Endothelial cell (in vitro differentiated cells): ENCODE results near the gene C1orf167. TPM values are rescaled to one million over a fixed set of nuclear protein-coding genes. Genes with fewer than 3 reads are reported as not detected.

Source experiments
- DNase-seq: peaks from one replicate; pipeline ENCODE4 v3.0.0; 2021; ENCODE audit warnings: low spot score
- H3K27ac Mint-ChIP-seq: one replicate; pipeline ENCODE4 v1.8.0; 2021; ENCODE audit warnings: mixed read lengths, inconsistent platforms; ENCODE audit not compliant: unreplicated experiment
- H3K27me3 Mint-ChIP-seq: one replicate; pipeline ENCODE4 v1.8.0; 2021; ENCODE audit warnings: mild to moderate bottlenecking, moderate library complexity, mixed read lengths, inconsistent platforms; ENCODE audit not compliant: unreplicated experiment
- H3K36me3 Mint-ChIP-seq: one replicate; pipeline ENCODE4 v1.8.0; 2021; ENCODE audit warnings: mild to moderate bottlenecking, low read depth, mixed read lengths, inconsistent platforms; ENCODE audit not compliant: unreplicated experiment
- H3K4me1 Mint-ChIP-seq: one replicate; pipeline ENCODE4 v1.8.0; 2021; ENCODE audit warnings: mild to moderate bottlenecking, mixed read lengths, inconsistent platforms; ENCODE audit not compliant: unreplicated experiment
- H3K4me3 Mint-ChIP-seq: one replicate; pipeline ENCODE4 v1.8.0; 2021; ENCODE audit warnings: mild to moderate bottlenecking, mixed read lengths, inconsistent platforms; ENCODE audit not compliant: unreplicated experiment
- H3K9me3 Mint-ChIP-seq: one replicate; pipeline ENCODE4 v1.8.0; 2021; ENCODE audit warnings: mixed read lengths, inconsistent platforms; ENCODE audit not compliant: unreplicated experiment
- total RNA-seq: library from RNA; stranded (reverse); fragmentation: NEBNext Ultra II Directional; extraction: Animal tissue kit (Norgen Biotek cat#: 25700); gene quantifications from one replicate; pipeline ENCODE4 v1.2.1, GENCODE V29; 2021; ENCODE audit not compliant: unreplicated experiment
- TF ChIP-seq, protein P1 (sequence below): fragments of 200-600 bp; sonication (generic); IDR thresholded peaks from one replicate; pipeline ENCODE4 v1.5.0; 2021; ENCODE audit warnings: antibody characterized with exemption; ENCODE audit not compliant: unreplicated experiment

Gene C1orf167
- total RNA-seq, 1 donor from 2014 or later, result 0.44 TPM

GRCh38 chr1:11730429-11730891 is 31.5 kb upstream of the C1orf167 start:
- DNase-seq, result peak; percentile 28
- peaks cover 23% of the 10 kb centered on the region for H3K4me1 Mint-ChIP-seq
- peak overlapping the region; percentile 90 for H3K27ac Mint-ChIP-seq
- H3K9me3 Mint-ChIP-seq, result no peaks in the 10 kb centered on the region
- H3K27me3 Mint-ChIP-seq, result peaks cover 4% of the 10 kb centered on the region
- no peak overlapping the region for H3K4me3 Mint-ChIP-seq
- TF ChIP-seq, protein P1, sequence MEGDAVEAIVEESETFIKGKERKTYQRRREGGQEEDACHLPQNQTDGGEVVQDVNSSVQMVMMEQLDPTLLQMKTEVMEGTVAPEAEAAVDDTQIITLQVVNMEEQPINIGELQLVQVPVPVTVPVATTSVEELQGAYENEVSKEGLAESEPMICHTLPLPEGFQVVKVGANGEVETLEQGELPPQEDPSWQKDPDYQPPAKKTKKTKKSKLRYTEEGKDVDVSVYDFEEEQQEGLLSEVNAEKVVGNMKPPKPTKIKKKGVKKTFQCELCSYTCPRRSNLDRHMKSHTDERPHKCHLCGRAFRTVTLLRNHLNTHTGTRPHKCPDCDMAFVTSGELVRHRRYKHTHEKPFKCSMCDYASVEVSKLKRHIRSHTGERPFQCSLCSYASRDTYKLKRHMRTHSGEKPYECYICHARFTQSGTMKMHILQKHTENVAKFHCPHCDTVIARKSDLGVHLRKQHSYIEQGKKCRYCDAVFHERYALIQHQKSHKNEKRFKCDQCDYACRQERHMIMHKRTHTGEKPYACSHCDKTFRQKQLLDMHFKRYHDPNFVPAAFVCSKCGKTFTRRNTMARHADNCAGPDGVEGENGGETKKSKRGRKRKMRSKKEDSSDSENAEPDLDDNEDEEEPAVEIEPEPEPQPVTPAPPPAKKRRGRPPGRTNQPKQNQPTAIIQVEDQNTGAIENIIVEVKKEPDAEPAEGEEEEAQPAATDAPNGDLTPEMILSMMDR, result no peak
- no peaks in the 10 kb centered on the region for H3K36me3 Mint-ChIP-seq

DNA sequence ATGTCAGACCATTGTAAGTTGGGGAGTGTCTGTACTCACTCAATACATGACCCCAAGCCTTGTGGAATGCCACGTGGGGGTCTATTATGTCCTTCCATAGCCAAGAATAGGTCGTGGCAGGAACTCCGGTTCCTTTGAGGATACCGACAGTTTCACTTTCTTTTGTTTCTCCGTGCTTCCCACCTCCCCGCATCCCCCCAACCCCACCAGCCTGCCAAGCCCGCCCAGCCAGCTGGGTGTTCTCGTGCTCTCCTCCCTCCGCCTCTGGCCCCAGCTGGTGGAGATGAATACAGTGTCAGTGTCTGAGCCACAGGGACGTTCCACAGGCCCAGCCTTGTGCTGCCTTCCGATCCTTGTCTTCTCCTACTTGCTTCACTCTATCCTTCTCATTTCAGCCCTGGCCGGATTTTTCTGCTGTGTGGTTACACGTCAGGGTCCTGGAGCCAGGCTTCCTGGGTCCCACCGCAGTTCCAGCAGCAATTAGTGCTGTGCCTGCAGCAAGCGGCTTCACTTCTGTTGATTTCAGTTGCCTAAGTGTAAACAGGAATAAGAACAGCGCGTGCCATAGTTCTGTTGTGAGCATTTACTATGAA is 30.2 kb upstream of the C1orf167 start:
- H3K4me3 Mint-ChIP-seq, result no peak overlapping the region
- H3K9me3 Mint-ChIP-seq, result no peaks in the 10 kb centered on the region

GRCh38 chr1:11733306-11733705 is 28.7 kb upstream of the C1orf167 start:
- TF ChIP-seq, protein P1, result no peak
- Mint-ChIP-seq H3K4me3 (no peak overlapping the region), H3K36me3 (no peaks in the 10 kb centered on the region), H3K9me3 (no peaks in the 10 kb centered on the region), H3K4me1 (peaks cover 26% of the 10 kb centered on the region), H3K27me3 (peaks cover 4% of the 10 kb centered on the region), H3K27ac (no peak overlapping the region)
- DNase-seq, result no peak

More for the DNA sequence above, 30.2 kb upstream of the C1orf167 start:
- Mint-ChIP-seq H3K27me3 (peaks cover 4% of the 10 kb centered on the region), H3K36me3 (no peaks in the 10 kb centered on the region), H3K27ac (peak overlapping the region; percentile 52), H3K4me1 (peaks cover 23% of the 10 kb centered on the region)
- DNase-seq, result peak; percentile 38
- TF ChIP-seq, protein P1, result no peak

- TF ChIP-seq, protein P1, result no peak
- Mint-ChIP-seq H3K4me1 (peaks cover 19% of the 10 kb centered on the region), H3K27ac (peak overlapping the region; percentile 52), H3K9me3 (no peaks in the 10 kb centered on the region), H3K36me3 (no peaks in the 10 kb centered on the region), H3K4me3 (peak overlapping the region; percentile 58), H3K27me3 (peaks cover 6% of the 10 kb centered on the region)
- no peak for DNase-seq
Measured at GRCh38 chr1:11735531-11735853, 26.5 kb upstream of the C1orf167 start.

DNA sequence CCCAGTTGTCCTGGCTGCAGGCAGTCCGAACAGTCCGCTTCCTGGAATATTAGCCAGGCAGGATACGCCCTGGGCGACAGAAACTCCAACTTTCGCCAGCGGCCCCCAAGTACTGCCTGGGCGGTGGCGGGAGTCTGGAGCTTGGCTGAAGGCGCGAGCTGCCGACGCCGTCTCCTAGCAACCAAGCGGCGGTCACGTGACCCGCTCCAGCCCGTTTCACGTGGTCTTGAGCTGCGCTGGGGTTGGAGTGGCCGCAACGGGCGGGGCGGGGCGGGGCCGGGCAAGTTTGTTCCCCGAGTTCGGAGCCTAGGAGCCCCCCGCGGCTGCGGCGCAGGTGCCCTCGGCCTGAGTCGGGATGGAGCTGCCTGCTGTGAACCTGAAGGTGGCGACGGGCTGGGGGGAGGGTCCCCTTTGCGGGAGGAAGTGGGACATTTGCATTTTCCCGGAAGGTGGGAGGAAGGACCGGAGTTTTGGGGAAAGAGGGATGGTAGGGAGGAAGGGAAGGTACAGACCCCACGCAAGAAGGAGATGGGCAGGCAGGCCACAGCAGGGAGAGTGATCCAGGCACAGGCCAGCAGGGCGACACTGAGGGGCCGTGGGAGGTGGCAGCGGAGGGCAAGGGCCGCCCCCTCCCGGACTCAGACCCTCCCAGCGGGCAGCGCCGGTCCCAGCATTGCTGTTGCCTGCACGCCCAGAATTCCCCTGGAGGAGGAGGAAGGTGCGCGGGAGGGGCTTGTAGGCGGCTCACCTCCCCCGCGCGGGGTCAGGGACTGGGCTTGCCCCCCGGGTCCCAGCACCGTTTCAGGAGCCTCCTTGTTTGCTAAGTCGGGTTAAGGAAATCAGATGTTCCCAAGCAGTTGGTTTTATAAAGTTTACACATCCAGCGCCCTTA is 25.9 kb upstream of the C1orf167 start, which contains the start of gene AGTRAP:
TSS of gene AGTRAP (plus strand) at position 283 of the 892 bp plus-strand sequence. CDS start at position 356, 73 bp downstream.
- Mint-ChIP-seq H3K9me3 (no peaks in the 10 kb centered on the region), H3K36me3 (no peaks in the 10 kb centered on the region), H3K4me1 (peaks cover 21% of the 10 kb centered on the region), H3K4me3 (peak within 1 kb of the TSS; percentile 90), H3K27me3 (peaks cover 6% of the 10 kb centered on the region), H3K27ac (peak within 1 kb of the TSS; percentile 52)
- TF ChIP-seq, protein P1, result no peak
- peak; percentile 91 for DNase-seq
